Effector memory CD8-positive, alpha-beta T cell (primary cell): ENCODE data around the gene YPEL1.

Source experiments
- ATAC-seq: fragments of 150-1000 bp; cut with Tn5 transposase; replicated peaks from 2 replicates; pipeline ENCODE4 v1.10.0; 2021; ENCODE audit warnings: mild to moderate bottlenecking, moderate library complexity
- DNase-seq, 3 experiments: peaks; one replicate each; pipeline ENCODE4 v3.0.0; 2021
- H3K27ac Mint-ChIP-seq, 2 donors: one replicate each; pipeline ENCODE4 v1.8.0; 2022; ENCODE audit warnings: mild to moderate bottlenecking in 2 of 2, mixed read lengths in 2 of 2, moderate library complexity in 2 of 2
- H3K27me3 Mint-ChIP-seq, 2 donors: one replicate each; pipeline ENCODE4 v1.8.0; 2022; ENCODE audit warnings: mixed read lengths in 2 of 2
- H3K36me3 Mint-ChIP-seq: one replicate; pipeline ENCODE4 v1.8.0; 2022; ENCODE audit warnings: mild to moderate bottlenecking, moderate library complexity, mixed read lengths; ENCODE audit not compliant: insufficient read depth
- H3K4me1 Mint-ChIP-seq, 2 donors: one replicate each; pipeline ENCODE4 v1.8.0; 2022; ENCODE audit warnings: low read depth in 2 of 2, mixed read lengths in 2 of 2
- H3K4me3 Mint-ChIP-seq, 2 donors: one replicate each; pipeline ENCODE4 v1.8.0; 2022; ENCODE audit warnings: mild to moderate bottlenecking in 2 of 2, mixed read lengths in 2 of 2, moderate library complexity in 2 of 2
- H3K9me3 Mint-ChIP-seq, 2 donors: one replicate each; pipeline ENCODE4 v1.8.0; 2022; ENCODE audit warnings: mixed read lengths in 2 of 2

YPEL1 gene

DNA sequence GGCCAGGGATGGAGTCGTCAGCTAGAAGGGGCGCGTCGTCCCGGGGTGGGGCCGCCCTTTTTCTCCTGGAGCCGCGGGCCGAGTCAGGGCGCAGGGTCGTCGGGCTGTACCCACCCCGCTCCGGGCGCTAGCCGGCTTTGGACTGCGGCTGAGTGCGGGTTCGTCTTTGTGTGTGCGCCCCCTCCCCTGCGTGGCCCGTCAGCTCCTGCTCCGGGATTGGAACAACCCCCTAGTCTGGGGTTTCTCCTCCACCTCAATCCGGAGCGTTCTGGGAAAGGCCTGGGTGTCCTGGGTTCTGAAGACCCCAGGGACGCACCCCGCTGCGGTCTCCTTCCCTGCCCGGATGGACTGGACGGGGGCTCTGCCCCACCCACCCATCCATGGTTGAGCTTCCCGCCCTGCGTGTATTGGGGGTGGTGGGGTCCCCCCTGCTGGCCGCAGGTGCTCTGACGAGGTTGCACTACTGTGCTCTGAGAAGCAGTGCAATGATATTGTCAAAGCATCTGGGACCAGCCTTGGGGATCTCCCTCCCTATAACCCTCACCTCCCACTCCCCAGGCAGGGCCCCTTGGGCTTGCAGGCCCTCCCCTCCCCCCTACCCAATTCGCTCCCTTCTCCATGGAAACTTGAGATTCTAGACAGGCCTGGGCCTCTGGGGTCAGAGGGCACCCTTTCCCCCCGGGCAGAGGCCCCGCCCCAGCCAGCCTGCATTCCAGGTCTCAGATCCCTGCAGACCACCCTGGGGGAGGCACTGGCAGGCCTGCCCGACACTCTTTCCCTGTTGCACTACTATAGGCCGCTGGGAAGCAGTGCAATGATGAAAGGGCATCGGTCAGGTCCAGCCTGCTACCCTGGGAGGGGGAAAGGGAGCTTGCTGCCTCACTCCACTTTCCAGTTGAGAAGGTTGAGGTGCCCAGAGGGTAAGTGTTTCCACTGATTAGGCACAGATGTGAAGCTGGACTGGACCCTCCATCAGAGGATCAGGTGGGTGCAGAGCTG lies 82.7 kb downstream of the YPEL1 start:
- peak overlapping the region; percentile 89 to 90 for H3K4me3 Mint-ChIP-seq
- no peak for ATAC-seq
- H3K27me3 Mint-ChIP-seq: no peaks in the 10 kb centered on the region
- H3K27ac Mint-ChIP-seq: no peak overlapping the region
- H3K4me1 Mint-ChIP-seq: peaks cover 20 to 23% of the 10 kb centered on the region in 2 donors
- peaks cover 6% of the 10 kb centered on the region for H3K36me3 Mint-ChIP-seq
- DNase-seq: no peak
- H3K9me3 Mint-ChIP-seq: no peaks in the 10 kb centered on the region

DNA sequence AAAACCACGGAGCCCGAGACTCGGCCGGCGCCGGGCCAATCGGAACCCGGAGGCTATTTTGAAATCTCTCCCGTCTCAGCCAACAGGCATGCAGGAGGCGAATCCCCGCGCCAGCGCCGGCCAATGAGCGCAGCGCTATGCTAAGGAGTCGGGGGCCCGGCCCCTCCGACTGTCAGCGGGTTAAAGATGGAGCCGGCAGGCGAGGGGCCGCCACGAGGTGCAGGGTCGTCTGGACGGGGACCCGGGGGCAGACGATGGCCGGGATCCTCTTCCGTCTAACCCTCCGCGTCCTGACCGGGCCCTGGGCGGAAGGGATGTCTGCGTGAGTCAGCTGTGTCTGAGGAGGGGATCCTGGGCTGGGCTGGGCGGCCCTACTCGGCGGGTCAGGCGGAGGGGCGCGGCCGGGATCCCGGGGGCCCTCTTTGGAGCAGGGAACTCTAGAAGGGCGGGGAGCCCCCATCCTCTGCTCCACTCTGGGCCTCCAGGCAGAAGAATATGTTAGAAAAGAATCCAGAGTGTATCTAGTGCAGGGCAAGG lies 83.5 kb downstream of the YPEL1 start:
- no peaks in the 10 kb centered on the region for H3K27me3 Mint-ChIP-seq
- peaks cover 18 to 21% of the 10 kb centered on the region in 2 donors for H3K4me1 Mint-ChIP-seq
- DNase-seq (peak; percentile 63 to 69 (median 69)), ATAC-seq (peak; percentile 97)
- H3K27ac Mint-ChIP-seq: peak overlapping the region; percentile 27 to 51
- no peaks in the 10 kb centered on the region for H3K9me3 Mint-ChIP-seq
- peak overlapping the region; percentile 89 to 90 for H3K4me3 Mint-ChIP-seq
- peaks cover 3% of the 10 kb centered on the region for H3K36me3 Mint-ChIP-seq

DNA sequence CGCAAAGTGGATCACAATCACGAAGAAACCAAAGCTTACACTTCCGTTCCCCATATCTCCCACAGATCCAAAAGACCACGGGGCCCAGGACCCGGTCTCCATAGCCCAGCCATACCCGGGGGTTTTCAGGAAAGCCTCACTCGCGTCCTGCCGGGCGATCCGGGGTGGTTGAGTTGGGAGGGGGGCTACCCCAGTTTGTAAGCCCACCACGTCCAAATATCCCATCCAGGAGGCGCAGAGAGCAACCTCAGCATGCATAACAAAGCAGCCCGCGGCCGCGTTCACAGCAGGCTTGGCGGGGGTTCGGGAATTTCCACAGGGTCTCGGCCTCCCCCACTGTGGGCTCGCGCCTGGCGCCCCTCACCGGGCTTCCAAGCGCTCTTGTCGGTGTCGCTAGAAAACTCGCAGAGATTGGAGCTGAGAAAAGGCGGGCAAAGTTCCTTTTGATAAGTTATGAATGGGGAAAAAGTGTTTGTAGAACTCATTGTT lies 84.0 kb downstream of the YPEL1 start:
- Mint-ChIP-seq H3K36me3 (peaks cover 6% of the 10 kb centered on the region), H3K27me3 (no peaks in the 10 kb centered on the region), H3K4me1 (peaks cover 16 to 19% of the 10 kb centered on the region in 2 donors), H3K27ac (peak overlapping the region; percentile 27 to 51), H3K9me3 (no peaks in the 10 kb centered on the region), H3K4me3 (peak overlapping the region; percentile 89 to 90)
- DNase-seq: no peak
- peak; percentile 33 for ATAC-seq

DNA sequence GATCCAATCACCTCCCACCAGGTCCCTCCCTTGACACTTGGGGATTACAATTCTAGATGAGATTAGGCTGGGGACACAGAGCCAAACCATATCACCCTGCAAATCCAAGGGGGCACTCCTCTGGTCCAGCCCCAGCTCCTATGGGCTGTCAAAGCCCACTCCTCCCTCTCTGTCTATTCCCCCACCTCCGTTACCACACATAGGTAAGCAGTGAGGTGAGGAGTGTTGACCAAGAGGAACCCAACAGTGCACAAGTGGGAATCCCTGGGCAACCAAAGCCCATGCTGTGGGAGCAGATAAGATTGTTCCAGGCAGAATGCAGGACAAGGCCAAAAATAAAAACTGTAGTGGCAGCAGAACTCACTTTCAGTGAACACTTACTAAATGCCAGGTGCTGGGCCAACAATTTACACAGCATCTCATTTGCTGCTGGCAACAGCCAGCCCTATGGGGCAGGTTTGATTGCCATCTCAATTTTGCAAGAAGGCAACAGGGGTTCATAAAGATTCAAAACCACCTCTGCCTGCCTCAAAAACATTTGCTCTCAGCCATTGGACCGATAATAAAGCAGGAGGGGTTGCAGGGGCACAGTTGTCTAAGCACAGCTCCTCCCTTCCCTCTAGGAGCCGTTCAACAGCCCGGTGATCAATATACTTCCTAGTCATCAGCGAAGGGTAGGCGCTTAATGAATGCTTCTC lies 84.6 kb downstream of the YPEL1 start:
- peak overlapping the region; percentile 89 to 90 for H3K4me3 Mint-ChIP-seq
- peak overlapping the region; percentile 27 to 51 for H3K27ac Mint-ChIP-seq
- peaks cover 18 to 20% of the 10 kb centered on the region in 2 donors for H3K4me1 Mint-ChIP-seq
- no peak for DNase-seq
- no peaks in the 10 kb centered on the region for H3K27me3 Mint-ChIP-seq
- ATAC-seq: no peak
- peaks cover 12% of the 10 kb centered on the region for H3K36me3 Mint-ChIP-seq
- H3K9me3 Mint-ChIP-seq: no peaks in the 10 kb centered on the region

DNA sequence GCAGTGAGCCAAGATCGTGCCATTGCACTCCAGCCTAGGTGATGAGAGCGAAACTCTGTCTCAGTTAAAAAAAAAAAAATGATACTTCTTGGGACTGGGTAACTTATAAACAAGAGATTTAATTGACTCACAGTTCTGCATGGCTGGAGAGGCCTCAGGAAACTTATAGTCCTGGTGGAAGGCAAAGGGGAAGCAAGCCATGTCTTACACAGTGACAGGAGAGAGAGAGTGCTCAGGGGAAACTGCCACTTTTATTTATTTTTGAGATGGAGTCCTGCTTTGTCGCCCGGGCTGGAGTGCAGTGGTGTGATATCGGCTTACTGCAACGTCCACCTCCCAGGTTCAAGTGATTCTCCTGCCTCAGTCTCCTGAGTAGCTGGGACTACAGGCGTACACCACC lies 85.3 kb downstream of the YPEL1 start:
- no peak for DNase-seq
- H3K27ac Mint-ChIP-seq: no peak overlapping the region
- H3K36me3 Mint-ChIP-seq: peaks cover 16% of the 10 kb centered on the region
- H3K27me3 Mint-ChIP-seq: no peaks in the 10 kb centered on the region
- peak overlapping the region; percentile 20 to 89 for H3K4me3 Mint-ChIP-seq
- H3K4me1 Mint-ChIP-seq: peaks cover 18 to 20% of the 10 kb centered on the region in 2 donors
- no peaks in the 10 kb centered on the region for H3K9me3 Mint-ChIP-seq
- ATAC-seq: no peak
